ENCODE measurements around the gene AFF3. TPM values are rescaled to one million over a fixed set of nuclear protein-coding genes. Genes with fewer than 3 reads are reported as not detected.
"Not testable (repeated sequence)": the region's sequence is repeated elsewhere in the genome, so short reads cannot be mapped to it uniquely, and the experiment has no call there.

The AFF3 gene
- total RNA-seq, 1 experiment from 2014 or later, result 0.42 TPM

- Mint-ChIP-seq H3K4me3 (ENCODE audit: unreplicated experiment) (no peak overlapping the region), H3K27ac (ENCODE audit: low read depth, unreplicated experiment) (no peak overlapping the region), H3K27me3 (ENCODE audit: insufficient read depth, unreplicated experiment) (no peaks in the 10 kb centered on the region), H3K36me3 (ENCODE audit: insufficient read depth, unreplicated experiment) (no peaks in the 10 kb centered on the region), H3K4me1 (ENCODE audit: insufficient read depth, unreplicated experiment) (no peaks in the 10 kb centered on the region), H3K9me3 (ENCODE audit: unreplicated experiment) (no peaks in the 10 kb centered on the region)
- BruUV-seq (replicated peaks), result no TSS peak
- intact Hi-C loops (cut with micrococcal nuclease), result no loop called here
- POLR2A ChIA-PET, result interaction anchor here (1.7 kb wide), 1 partner anchor 21 kb away, joined by 5 read pairs; no protein-coding TSS in a partner anchor
- CTCF ChIA-PET, result interaction anchor here (0.6 kb wide), 1 partner anchor 29 kb away, joined by 3 read pairs; no protein-coding TSS in a partner anchor
- no peak for DNase-seq (ENCODE audit: unreplicated experiment)
- TF ChIP-seq CTCF (IDR thresholded peaks at IDR 0.05; ENCODE audit: unreplicated experiment), result no peak
These were observed 192.9 kb downstream of the AFF3 start for GRCh38 chr2:99949530-99949929.

- no peaks in the 10 kb centered on the region for H3K27me3 Mint-ChIP-seq (ENCODE audit: insufficient read depth, unreplicated experiment)
- ChIA-PET CTCF (interaction anchor here (0.5 kb wide), 1 partner anchor 1284 kb away, joined by 3 read pairs; no protein-coding TSS in a partner anchor), POLR2A (no interaction called here)
- no peak overlapping the region for H3K4me3 Mint-ChIP-seq (ENCODE audit: unreplicated experiment)
- no peaks in the 10 kb centered on the region for H3K9me3 Mint-ChIP-seq (ENCODE audit: unreplicated experiment)
- no peaks in the 10 kb centered on the region for H3K36me3 Mint-ChIP-seq (ENCODE audit: insufficient read depth, unreplicated experiment)
- no peak overlapping the region for H3K27ac Mint-ChIP-seq (ENCODE audit: low read depth, unreplicated experiment)
- BruUV-seq (replicated peaks), result no TSS peak
- no peak for DNase-seq (ENCODE audit: unreplicated experiment)
- TF ChIP-seq CTCF (IDR thresholded peaks at IDR 0.05; ENCODE audit: unreplicated experiment), result no peak
- no peaks in the 10 kb centered on the region for H3K4me1 Mint-ChIP-seq (ENCODE audit: insufficient read depth, unreplicated experiment)
- intact Hi-C loops (cut with micrococcal nuclease), result no loop called here
These were observed 194.4 kb downstream of the AFF3 start for GRCh38 chr2:99948010-99948409.

- H3K27ac Mint-ChIP-seq (ENCODE audit: low read depth, unreplicated experiment); H3K4me3 Mint-ChIP-seq (ENCODE audit: unreplicated experiment); H3K9me3 Mint-ChIP-seq (ENCODE audit: unreplicated experiment); H3K36me3 Mint-ChIP-seq (ENCODE audit: insufficient read depth, unreplicated experiment); BruUV-seq (replicated peaks); intact Hi-C loops (cut with micrococcal nuclease); DNase-seq (ENCODE audit: unreplicated experiment); H3K4me1 Mint-ChIP-seq (ENCODE audit: insufficient read depth, unreplicated experiment); POLR2A ChIA-PET; CTCF ChIA-PET; H3K27me3 Mint-ChIP-seq (ENCODE audit: insufficient read depth, unreplicated experiment): not testable (repeated sequence)
These were observed 195.0 kb downstream of the AFF3 start for GRCh38 chr2:99947366-99947765.

- BruUV-seq (replicated peaks), result no TSS peak
- Mint-ChIP-seq H3K27me3 (ENCODE audit: insufficient read depth, unreplicated experiment) (no peaks in the 10 kb centered on the region), H3K36me3 (ENCODE audit: insufficient read depth, unreplicated experiment) (no peaks in the 10 kb centered on the region), H3K9me3 (ENCODE audit: unreplicated experiment) (no peaks in the 10 kb centered on the region), H3K4me1 (ENCODE audit: insufficient read depth, unreplicated experiment) (no peaks in the 10 kb centered on the region), H3K27ac (ENCODE audit: low read depth, unreplicated experiment) (no peak overlapping the region), H3K4me3 (ENCODE audit: unreplicated experiment) (no peak overlapping the region)
- ChIA-PET CTCF (no interaction called here), POLR2A (no interaction called here)
- intact Hi-C loops (cut with micrococcal nuclease), result no loop called here
- no peak for TF ChIP-seq CTCF (IDR thresholded peaks at IDR 0.05; ENCODE audit: unreplicated experiment)
- DNase-seq (ENCODE audit: unreplicated experiment), result no peak
These were observed 198.4 kb downstream of the AFF3 start for GRCh38 chr2:99944019-99944418.
